Liver (tissue), 9 donors: ENCODE data around the gene MPPE1. TPM values are rescaled to one million over a fixed set of nuclear protein-coding genes. Genes with fewer than 3 reads are reported as not detected.

ENCODE experiments used
- DNase-seq: peaks from one replicate; pipeline ENCODE4 v3.0.0-alpha.2; 2017; ENCODE audit warnings: low spot score
- H3K27ac ChIP-seq, 2 donors: one replicate each; pipeline ENCODE4 v1.7.0; 2013; ENCODE audit warnings: inconsistent platforms in 2 of 2, low read length in 2 of 2, control low read depth in 1 of 2, low read depth in 1 of 2, mild to moderate bottlenecking in 1 of 2
- H3K27me3 ChIP-seq, 4 donors: one replicate each; pipeline versions ENCODE4 v1.6.1 to v1.7.0; 2013; ENCODE audit warnings: low read length in 3 of 4, inconsistent platforms in 1 of 4, mild to moderate bottlenecking in 1 of 4, moderate library complexity in 1 of 4; ENCODE audit not compliant: control insufficient read depth in 4 of 4, insufficient read depth in 4 of 4
- H3K36me3 ChIP-seq, 4 donors: one replicate each; pipeline versions ENCODE4 v1.6.1 to v1.7.0; 2013; ENCODE audit warnings: low read length in 3 of 4, mild to moderate bottlenecking in 3 of 4, low read depth in 1 of 4, moderate library complexity in 1 of 4; ENCODE audit not compliant: control insufficient read depth in 4 of 4, insufficient read depth in 3 of 4
- H3K4me1 ChIP-seq, 4 donors: one replicate each; pipeline versions ENCODE4 v1.6.1 to v1.7.0; 2013; ENCODE audit warnings: low read length in 3 of 4, mild to moderate bottlenecking in 3 of 4, moderate library complexity in 1 of 4; ENCODE audit not compliant: control insufficient read depth in 4 of 4, insufficient read depth in 4 of 4
- H3K4me3 ChIP-seq, 3 donors: one replicate each; pipeline versions ENCODE4 v1.6.1 to v1.7.0; 2013; ENCODE audit warnings: low read length in 3 of 3, control low read depth in 1 of 3, low read depth in 1 of 3, mild to moderate bottlenecking in 1 of 3
- H3K9ac ChIP-seq, 2 donors: one replicate each; pipeline ENCODE4 v1.7.0; 2013; ENCODE audit warnings: low read length in 2 of 2, mild to moderate bottlenecking in 2 of 2, moderate library complexity in 2 of 2, control low read depth in 1 of 2, low read depth in 1 of 2
- H3K9me3 ChIP-seq, 4 donors: one replicate each; pipeline versions ENCODE4 v1.6.1 to v1.7.0; 2013; ENCODE audit warnings: low read length in 3 of 4; ENCODE audit not compliant: control insufficient read depth in 4 of 4
- EGR1 ChIP-seq, 2 donors: IDR thresholded peaks; 2 replicates each; pipeline ENCODE4 v1.6.1; 2016 to 2018; ENCODE audit warnings: antibody characterized with exemption in 2 of 2, low read depth in 2 of 2
- FOXA1 ChIP-seq: IDR thresholded peaks from 2 replicates; pipeline ENCODE4 v1.6.1; 2016; ENCODE audit warnings: antibody characterized with exemption
- FOXA2 ChIP-seq: IDR thresholded peaks from 2 replicates; pipeline ENCODE4 v1.6.1; 2016; ENCODE audit warnings: antibody characterized with exemption
- GABPA ChIP-seq, 2 donors: IDR thresholded peaks in 1 of 2; conservative IDR thresholded peaks in 1 of 2; 2 replicates each; pipeline ENCODE4 v1.6.1; 2016; ENCODE audit warnings: antibody characterized with exemption in 2 of 2, mild to moderate bottlenecking in 1 of 2, moderate library complexity in 1 of 2
- HNF4G ChIP-seq: IDR thresholded peaks from 2 replicates; pipeline ENCODE4 v1.6.1; 2016; ENCODE audit warnings: antibody characterized with exemption
- JUND ChIP-seq, 2 donors: IDR thresholded peaks; 2 replicates each; pipeline ENCODE4 v1.6.1; 2016; ENCODE audit warnings: antibody characterized with exemption in 2 of 2
- NR2F2 ChIP-seq: IDR thresholded peaks from 2 replicates; pipeline ENCODE4 v1.6.1; 2016; ENCODE audit warnings: antibody characterized with exemption
- RAD21 ChIP-seq, 2 donors: IDR thresholded peaks; 2 replicates each; pipeline ENCODE4 v1.6.1; 2016; ENCODE audit warnings: antibody characterized with exemption in 2 of 2, mild to moderate bottlenecking in 2 of 2
- RXRA ChIP-seq, 2 donors: IDR thresholded peaks; 2 replicates each; pipeline ENCODE4 v1.6.1; 2017 to 2018; ENCODE audit warnings: antibody characterized with exemption in 2 of 2, mild to moderate bottlenecking in 1 of 2
- SP1 ChIP-seq: IDR thresholded peaks from 2 replicates; pipeline ENCODE4 v1.6.1; 2018; ENCODE audit warnings: antibody characterized with exemption, mild to moderate bottlenecking
- TAF1 ChIP-seq: conservative IDR thresholded peaks from 2 replicates; pipeline ENCODE4 v1.6.1; 2016; ENCODE audit warnings: antibody characterized with exemption, mild to moderate bottlenecking
- YY1 ChIP-seq: IDR thresholded peaks from 2 replicates; pipeline ENCODE4 v1.6.1; 2016; ENCODE audit warnings: antibody characterized with exemption, mild to moderate bottlenecking
- WGBS: extraction: QIAGEN DNeasy Blood & Tissue Kit; methylation state at CpG from one replicate; pipeline ENCODE4 v1.1.7; 2013; 5-methylcytosine and 5-hydroxymethylcytosine counted together
- polyA plus RNA-seq, 2 donors: library from polyadenylated mRNA; stranded (reverse) in 1 of 2; unstranded in 1 of 2; fragments of 200-250 nt in 1 of 2; fragments of >200 nt in 1 of 2; fragmentation: Nextera tagmentation in 1 of 2; extraction: Ambion mirVana in 1 of 2; gene quantifications; one replicate each; pipeline versions ENCODE4 v1.2.1 to v1.2.3, GENCODE V29; 2013 to 2015
- total RNA-seq, 2 donors: library from RNA; depleted of rRNA; stranded (reverse); fragments of >200 nt; gene quantifications; one replicate each; pipeline ENCODE4 v1.2.3, GENCODE V29; 2014
- TF ChIP-seq, protein P1 (sequence below): IDR thresholded peaks from 2 replicates; pipeline ENCODE4 v1.6.1; 2016; ENCODE audit warnings: antibody characterized with exemption, mild to moderate bottlenecking
- TF ChIP-seq, protein P2 (sequence below): IDR thresholded peaks from 2 replicates; pipeline ENCODE4 v1.6.1; 2016; ENCODE audit warnings: antibody characterized with exemption
- TF ChIP-seq, protein P3 (sequence below): fragments of 150-350 bp; IDR thresholded peaks from 2 replicates; pipeline ENCODE4 v1.5.1; 2017; ENCODE audit warnings: improper control_type of control experiment, low read depth, low read length; ENCODE audit not compliant: missing input control
- TF ChIP-seq, protein P4 (sequence below): IDR thresholded peaks from 2 replicates; pipeline ENCODE4 v1.6.1; 2016; ENCODE audit warnings: antibody characterized with exemption
- TF ChIP-seq, protein P5 (sequence below): IDR thresholded peaks from 2 replicates; pipeline ENCODE4 v1.6.1; 2016; ENCODE audit warnings: antibody characterized with exemption
- donor health status: healthy.
- donor health status: healthy.
- donor health status: healthy.
- donor health status: healthy.
- donor health status: healthy.

Gene MPPE1
- total and polyA plus RNA-seq, 4 donors = 9.8 to 31.6 (median 26.1) TPM

DNA sequence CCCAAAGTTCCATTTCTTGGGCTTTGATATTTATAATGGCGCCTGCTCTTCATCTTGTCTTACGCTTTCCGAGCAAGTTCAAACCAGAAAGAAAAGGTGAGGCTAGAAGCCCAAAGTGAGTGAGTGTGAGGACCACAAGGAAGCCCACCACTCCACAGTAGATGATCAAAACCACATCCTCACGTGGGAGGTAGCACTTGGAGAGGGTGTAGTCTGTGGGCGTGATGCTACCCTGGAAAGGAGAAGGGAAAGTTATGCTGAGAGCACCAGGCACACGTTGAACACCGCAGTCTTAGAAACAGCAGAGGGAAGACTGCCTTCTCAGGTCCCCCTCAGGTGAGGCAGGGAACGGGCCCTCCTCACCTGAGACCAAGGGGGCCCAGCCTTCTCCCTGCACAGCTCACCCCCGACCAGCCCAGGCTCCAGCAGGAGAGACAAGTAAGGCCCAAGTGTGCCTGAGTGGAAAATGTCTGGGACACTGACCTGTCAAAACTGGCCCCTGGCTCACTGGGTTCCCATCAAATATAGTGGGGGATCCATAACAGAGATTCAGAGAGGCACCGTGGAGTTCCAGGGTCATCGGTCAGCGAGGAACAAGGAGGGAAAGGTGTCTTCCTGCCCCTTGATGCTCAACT lies 23.6 kb downstream of the MPPE1 start:
- DNase-seq = no peak
- 86% methylated on average over 12 of the region's 12 CpGs for WGBS
- peaks cover 4 to 33% (median 29%) of the 10 kb centered on the region in 4 donors for H3K36me3 ChIP-seq
- TF ChIP-seq, protein P1, sequence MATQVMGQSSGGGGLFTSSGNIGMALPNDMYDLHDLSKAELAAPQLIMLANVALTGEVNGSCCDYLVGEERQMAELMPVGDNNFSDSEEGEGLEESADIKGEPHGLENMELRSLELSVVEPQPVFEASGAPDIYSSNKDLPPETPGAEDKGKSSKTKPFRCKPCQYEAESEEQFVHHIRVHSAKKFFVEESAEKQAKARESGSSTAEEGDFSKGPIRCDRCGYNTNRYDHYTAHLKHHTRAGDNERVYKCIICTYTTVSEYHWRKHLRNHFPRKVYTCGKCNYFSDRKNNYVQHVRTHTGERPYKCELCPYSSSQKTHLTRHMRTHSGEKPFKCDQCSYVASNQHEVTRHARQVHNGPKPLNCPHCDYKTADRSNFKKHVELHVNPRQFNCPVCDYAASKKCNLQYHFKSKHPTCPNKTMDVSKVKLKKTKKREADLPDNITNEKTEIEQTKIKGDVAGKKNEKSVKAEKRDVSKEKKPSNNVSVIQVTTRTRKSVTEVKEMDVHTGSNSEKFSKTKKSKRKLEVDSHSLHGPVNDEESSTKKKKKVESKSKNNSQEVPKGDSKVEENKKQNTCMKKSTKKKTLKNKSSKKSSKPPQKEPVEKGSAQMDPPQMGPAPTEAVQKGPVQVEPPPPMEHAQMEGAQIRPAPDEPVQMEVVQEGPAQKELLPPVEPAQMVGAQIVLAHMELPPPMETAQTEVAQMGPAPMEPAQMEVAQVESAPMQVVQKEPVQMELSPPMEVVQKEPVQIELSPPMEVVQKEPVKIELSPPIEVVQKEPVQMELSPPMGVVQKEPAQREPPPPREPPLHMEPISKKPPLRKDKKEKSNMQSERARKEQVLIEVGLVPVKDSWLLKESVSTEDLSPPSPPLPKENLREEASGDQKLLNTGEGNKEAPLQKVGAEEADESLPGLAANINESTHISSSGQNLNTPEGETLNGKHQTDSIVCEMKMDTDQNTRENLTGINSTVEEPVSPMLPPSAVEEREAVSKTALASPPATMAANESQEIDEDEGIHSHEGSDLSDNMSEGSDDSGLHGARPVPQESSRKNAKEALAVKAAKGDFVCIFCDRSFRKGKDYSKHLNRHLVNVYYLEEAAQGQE = no peak
- no peak for TF ChIP-seq JUND (IDR thresholded peaks at IDR 0.05)
- TF ChIP-seq FOXA1 = no peak
- no peak for TF ChIP-seq GABPA (IDR thresholded peaks at IDR 0.05 in 1 of 2, conservative IDR thresholded peaks at IDR 0.05 in 1 of 2)
- no peak for TF ChIP-seq TAF1
- TF ChIP-seq HNF4G = no peak
- TF ChIP-seq EGR1 (IDR thresholded peaks at IDR 0.05; ENCODE audit: low read depth in 2 of 2) = no peak
- no peak for TF ChIP-seq SP1
- no peak for TF ChIP-seq FOXA2
- TF ChIP-seq, protein P2, sequence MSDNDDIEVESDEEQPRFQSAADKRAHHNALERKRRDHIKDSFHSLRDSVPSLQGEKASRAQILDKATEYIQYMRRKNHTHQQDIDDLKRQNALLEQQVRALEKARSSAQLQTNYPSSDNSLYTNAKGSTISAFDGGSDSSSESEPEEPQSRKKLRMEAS = no peak
- no peak for TF ChIP-seq RAD21 (IDR thresholded peaks at IDR 0.05)
- TF ChIP-seq, protein P3, sequence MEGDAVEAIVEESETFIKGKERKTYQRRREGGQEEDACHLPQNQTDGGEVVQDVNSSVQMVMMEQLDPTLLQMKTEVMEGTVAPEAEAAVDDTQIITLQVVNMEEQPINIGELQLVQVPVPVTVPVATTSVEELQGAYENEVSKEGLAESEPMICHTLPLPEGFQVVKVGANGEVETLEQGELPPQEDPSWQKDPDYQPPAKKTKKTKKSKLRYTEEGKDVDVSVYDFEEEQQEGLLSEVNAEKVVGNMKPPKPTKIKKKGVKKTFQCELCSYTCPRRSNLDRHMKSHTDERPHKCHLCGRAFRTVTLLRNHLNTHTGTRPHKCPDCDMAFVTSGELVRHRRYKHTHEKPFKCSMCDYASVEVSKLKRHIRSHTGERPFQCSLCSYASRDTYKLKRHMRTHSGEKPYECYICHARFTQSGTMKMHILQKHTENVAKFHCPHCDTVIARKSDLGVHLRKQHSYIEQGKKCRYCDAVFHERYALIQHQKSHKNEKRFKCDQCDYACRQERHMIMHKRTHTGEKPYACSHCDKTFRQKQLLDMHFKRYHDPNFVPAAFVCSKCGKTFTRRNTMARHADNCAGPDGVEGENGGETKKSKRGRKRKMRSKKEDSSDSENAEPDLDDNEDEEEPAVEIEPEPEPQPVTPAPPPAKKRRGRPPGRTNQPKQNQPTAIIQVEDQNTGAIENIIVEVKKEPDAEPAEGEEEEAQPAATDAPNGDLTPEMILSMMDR = no peak
- TF ChIP-seq, protein P4, sequence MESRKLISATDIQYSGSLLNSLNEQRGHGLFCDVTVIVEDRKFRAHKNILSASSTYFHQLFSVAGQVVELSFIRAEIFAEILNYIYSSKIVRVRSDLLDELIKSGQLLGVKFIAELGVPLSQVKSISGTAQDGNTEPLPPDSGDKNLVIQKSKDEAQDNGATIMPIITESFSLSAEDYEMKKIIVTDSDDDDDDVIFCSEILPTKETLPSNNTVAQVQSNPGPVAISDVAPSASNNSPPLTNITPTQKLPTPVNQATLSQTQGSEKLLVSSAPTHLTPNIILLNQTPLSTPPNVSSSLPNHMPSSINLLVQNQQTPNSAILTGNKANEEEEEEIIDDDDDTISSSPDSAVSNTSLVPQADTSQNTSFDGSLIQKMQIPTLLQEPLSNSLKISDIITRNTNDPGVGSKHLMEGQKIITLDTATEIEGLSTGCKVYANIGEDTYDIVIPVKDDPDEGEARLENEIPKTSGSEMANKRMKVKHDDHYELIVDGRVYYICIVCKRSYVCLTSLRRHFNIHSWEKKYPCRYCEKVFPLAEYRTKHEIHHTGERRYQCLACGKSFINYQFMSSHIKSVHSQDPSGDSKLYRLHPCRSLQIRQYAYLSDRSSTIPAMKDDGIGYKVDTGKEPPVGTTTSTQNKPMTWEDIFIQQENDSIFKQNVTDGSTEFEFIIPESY = no peak
- TF ChIP-seq, protein P5, sequence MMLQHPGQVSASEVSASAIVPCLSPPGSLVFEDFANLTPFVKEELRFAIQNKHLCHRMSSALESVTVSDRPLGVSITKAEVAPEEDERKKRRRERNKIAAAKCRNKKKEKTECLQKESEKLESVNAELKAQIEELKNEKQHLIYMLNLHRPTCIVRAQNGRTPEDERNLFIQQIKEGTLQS = no peak
- no peak for TF ChIP-seq YY1
- H3K27ac ChIP-seq = peak overlapping the region; percentile 59 to 80
- H3K27me3 ChIP-seq = no peaks in the 10 kb centered on the region
- no peak overlapping the region for H3K9ac ChIP-seq
- H3K4me3 ChIP-seq = no peak overlapping the region
- H3K4me1 ChIP-seq = peaks cover 2 to 11% (median 6%) of the 10 kb centered on the region in 4 donors
- H3K9me3 ChIP-seq = no peaks in the 10 kb centered on the region

DNA sequence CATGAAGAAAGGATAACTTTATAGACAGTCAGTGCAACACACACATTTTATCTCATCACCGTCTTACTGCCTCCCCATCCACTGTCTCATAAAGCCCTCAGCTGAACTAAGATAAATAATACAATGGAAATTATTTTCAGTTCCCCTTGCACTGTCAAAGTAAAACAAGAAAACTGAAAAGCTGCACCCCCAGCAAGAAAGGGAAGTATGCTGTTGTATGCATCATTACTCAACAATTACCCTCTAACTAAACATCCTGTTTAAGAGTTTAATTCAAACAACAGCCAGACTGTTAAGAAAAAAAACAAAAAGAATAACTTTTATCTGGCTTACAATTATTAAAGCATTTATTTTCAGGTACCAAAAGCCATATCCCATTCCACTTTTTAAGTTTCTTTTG lies 25.0 kb downstream of the MPPE1 start:
- no peak overlapping the region for H3K9ac ChIP-seq
- peaks cover 2 to 11% (median 6%) of the 10 kb centered on the region in 4 donors for H3K4me1 ChIP-seq
- WGBS = 73% methylated on average over 1 of the region's 1 CpG
- H3K9me3 ChIP-seq = no peaks in the 10 kb centered on the region
- H3K27ac ChIP-seq = no peak overlapping the region
- no peaks in the 10 kb centered on the region for H3K27me3 ChIP-seq
- no peak overlapping the region for H3K4me3 ChIP-seq
- DNase-seq = no peak
- peaks cover 4 to 21% (median 19%) of the 10 kb centered on the region in 4 donors for H3K36me3 ChIP-seq
- no peak for TF ChIP-seq RAD21 (IDR thresholded peaks at IDR 0.05)
- TF ChIP-seq NR2F2 = no peak
- no peak for TF ChIP-seq FOXA1
- TF ChIP-seq RXRA (IDR thresholded peaks at IDR 0.05) = no peak
- no peak for TF ChIP-seq JUND (IDR thresholded peaks at IDR 0.05)
- TF ChIP-seq, protein P1 = no peak
- no peak for TF ChIP-seq HNF4G
- TF ChIP-seq, protein P3 = no peak
- TF ChIP-seq, protein P5 = no peak
- no peak for TF ChIP-seq SP1
